Thyroid gland (tissue), 4 donors: ENCODE data around the gene AHR.

Experiments
- CTCF ChIP-seq, 6 experiments: fragments of 200-600 bp in 3 of 6; fragments of 450-650 bp in 3 of 6; sonication (generic) in 3 of 6; IDR thresholded peaks; one replicate each; pipeline ENCODE4 v1.5.1; 2016 to 2019; ENCODE audit warnings: antibody characterized with exemption in 6 of 6, mild to moderate bottlenecking in 2 of 6, inconsistent platforms in 1 of 6, moderate library complexity in 1 of 6
- POLR2A ChIP-seq, 2 donors: fragments of 450-650 bp; IDR thresholded peaks; one replicate each; pipeline ENCODE4 v1.6.1; 2017; ENCODE audit warnings: antibody characterized with exemption in 2 of 2, mild to moderate bottlenecking in 2 of 2, moderate library complexity in 1 of 2

GRCh38 chr7:17376595-17376994, 78.1 kb downstream of the AHR start:
- no peak for TF ChIP-seq CTCF (IDR thresholded peaks at IDR 0.05)
- TF ChIP-seq POLR2A (IDR thresholded peaks at IDR 0.05) = no peak
